Psoas muscle (tissue), 8 donors: ENCODE results near the gene FRMD7. TPM values are rescaled to one million over a fixed set of nuclear protein-coding genes. Genes with fewer than 3 reads are reported as not detected.
"Not testable (repeated sequence)": the region's sequence is repeated elsewhere in the genome, so short reads cannot be mapped to it uniquely, and the experiment has no call there.

ENCODE experiments used
- ATAC-seq, 4 donors: fragments of 200-7000 bp; cut with Tn5 transposase; one replicate each; pipeline ENCODE4 v1.9.1; 2020; ENCODE audit warnings: moderate library complexity in 3 of 4, mild to moderate bottlenecking in 2 of 4
- DNase-seq, 2 donors: peaks; one replicate each; pipeline ENCODE4 v3.0.0-alpha.2; 2020
- H3K27ac ChIP-seq: fragments of 200-600 bp; one replicate; pipeline ENCODE4 v1.8.0; 2022
- H3K27me3 ChIP-seq, 3 donors: fragments of 200-600 bp in 1 of 3; one replicate each; pipeline versions ENCODE4 v1.6.1 to v1.8.0; 2013 to 2022; ENCODE audit warnings: low read length in 2 of 3, mild to moderate bottlenecking in 2 of 3, moderate library complexity in 1 of 3; ENCODE audit not compliant: insufficient read depth in 3 of 3
- H3K36me3 ChIP-seq, 2 donors: fragments of 200-600 bp in 1 of 2; one replicate each; pipeline versions ENCODE4 v1.6.1 to v1.8.0; 2013 to 2022; ENCODE audit warnings: low read depth in 1 of 2, mild to moderate bottlenecking in 1 of 2, moderate library complexity in 1 of 2; ENCODE audit not compliant: insufficient read depth in 1 of 2
- H3K4me1 ChIP-seq: fragments of 200-600 bp; one replicate; pipeline ENCODE4 v1.8.0; 2022
- H3K4me3 ChIP-seq: fragments of 200-600 bp; one replicate; pipeline ENCODE4 v1.8.0; 2022; ENCODE audit warnings: mild to moderate bottlenecking
- H3K9me3 ChIP-seq: fragments of 200-600 bp; one replicate; pipeline ENCODE4 v1.8.0; 2022
- CTCF ChIP-seq: fragments of 200-600 bp; IDR thresholded peaks from one replicate; pipeline ENCODE4 v1.8.0; 2022; ENCODE audit warnings: antibody characterized with exemption
- WGBS, 3 donors: extraction: QIAGEN DNeasy Blood & Tissue Kit; methylation state at CpG; one replicate each; pipeline versions ENCODE4 v1.1.6 to v1.1.7; 2013; 5-methylcytosine and 5-hydroxymethylcytosine counted together
- intact Hi-C, 2 donors: fragments of 100-400 bp; cut with DNase I; formaldehyde crosslinking; loops; one replicate each; pipeline versions ENCODE4 v1.11.0 to v1.14.2; 2022
- polyA plus RNA-seq, 3 donors: library from polyadenylated mRNA; stranded (reverse); fragments of 200-250 nt; gene quantifications; one replicate each; pipeline ENCODE4 v1.2.3, GENCODE V29; 2013
- total RNA-seq, 4 donors: library from RNA; stranded (reverse); fragmentation: NEBNext Ultra II Directional in 2 of 4; extraction: Animal tissue kit (Norgen Biotek cat#: 25700) in 2 of 4; gene quantifications; one replicate each; pipeline versions ENCODE4 v1.2.1 to v1.2.4, GENCODE V29; 2021 to 2023
- donor health status: healthy with polysubstance abuse.
- donor health status: DM: no; HTN: no; CAD: no; lungs with moderate emphysema.
- donor health status: Bipolar disorder and iron deficiency.
- donor health status: healthy.
- donor health status: DM: yes; HTN: yes; CAD: no.
- donor health status: DM: no; HTN: no; CAD: no.
- donor health status: DM: no; HTN: no; CAD: no.
- donor health status: DM: yes; HTN: yes; CAD: no.

Gene FRMD7
- total and polyA plus RNA-seq, 7 donors: 0.04 to 0.13 (median 0.10) TPM; not detected in 4

- peaks cover 0 to 9% (median 0%) of the 10 kb centered on the region in 3 donors for H3K27me3 ChIP-seq
- WGBS, 3 donors: 57 to 88% (median 83%) methylated on average over 3 of the region's 3 CpGs
Measured at GRCh38 chrX:132169554-132169953, 41.7 kb upstream of the FRMD7 start.

GRCh38 chrX:132165651-132166050 lies 37.8 kb upstream of the FRMD7 start:
- Histone ChIP-seq H3K27me3 (peaks cover 0 to 13% (median 0%) of the 10 kb centered on the region in 3 donors), H3K9me3 (peaks cover 12% of the 10 kb centered on the region), H3K27ac (no peak overlapping the region), H3K4me3 (no peak overlapping the region), H3K36me3 (no peaks in the 10 kb centered on the region), H3K4me1 (no peaks in the 10 kb centered on the region)
- ATAC-seq (no peak), DNase-seq (no peak)
- intact Hi-C loops: no loop called here
- TF ChIP-seq CTCF: no peak

More at GRCh38 chrX:132169554-132169953, 41.7 kb upstream of the FRMD7 start:
- no peak for ATAC-seq
- no peak for DNase-seq
- no peaks in the 10 kb centered on the region for H3K4me1 ChIP-seq
- TF ChIP-seq CTCF: no peak
- intact Hi-C loops: no loop called here
- H3K36me3 ChIP-seq: no peaks in the 10 kb centered on the region
- no peak overlapping the region for H3K27ac ChIP-seq
- H3K4me3 ChIP-seq: no peak overlapping the region
- peaks cover 12% of the 10 kb centered on the region for H3K9me3 ChIP-seq

- Histone ChIP-seq H3K4me1 (no peaks in the 10 kb centered on the region), H3K4me3 (no peak overlapping the region), H3K36me3 (no peaks in the 10 kb centered on the region), H3K9me3 (peaks cover 12% of the 10 kb centered on the region), H3K27ac (no peak overlapping the region), H3K27me3 (peaks cover 0 to 13% (median 0%) of the 10 kb centered on the region in 3 donors)
- TF ChIP-seq CTCF: no peak
- intact Hi-C loops: no loop called here
- no peak for ATAC-seq
- DNase-seq: no peak
Measured at GRCh38 chrX:132165005-132165404, 37.2 kb upstream of the FRMD7 start.

- H3K4me3 ChIP-seq, H3K4me1 ChIP-seq, DNase-seq, H3K27ac ChIP-seq, intact Hi-C loops, H3K36me3 ChIP-seq, ATAC-seq: not testable (repeated sequence)
- WGBS, 3 donors: 81 to 97% (median 84%) methylated on average over 3 of the region's 3 CpGs
- Histone ChIP-seq H3K27me3 (peaks cover 0 to 13% (median 0%) of the 10 kb centered on the region in 3 donors), H3K9me3 (peaks cover 12% of the 10 kb centered on the region)
Measured at GRCh38 chrX:132163094-132163493, 35.3 kb upstream of the FRMD7 start.

- no peak for TF ChIP-seq CTCF
- WGBS, 3 donors: 41 to 82% (median 80%) methylated on average over 4 of the region's 4 CpGs
Measured at GRCh38 chrX:132153166-132153565, 25.3 kb upstream of the FRMD7 start.

More at GRCh38 chrX:132153166-132153565, 25.3 kb upstream of the FRMD7 start:
- no peak overlapping the region for H3K4me3 ChIP-seq
- ATAC-seq (no peak), DNase-seq (no peak)
- no peak overlapping the region for H3K27ac ChIP-seq
- H3K36me3 ChIP-seq: no peaks in the 10 kb centered on the region
- no peaks in the 10 kb centered on the region for H3K4me1 ChIP-seq
- no peaks in the 10 kb centered on the region for H3K9me3 ChIP-seq
- intact Hi-C loops: no loop called here
- H3K27me3 ChIP-seq: no peaks in the 10 kb centered on the region
